ENCODE data around the gene VAV2.

The VAV2 gene

DNA sequence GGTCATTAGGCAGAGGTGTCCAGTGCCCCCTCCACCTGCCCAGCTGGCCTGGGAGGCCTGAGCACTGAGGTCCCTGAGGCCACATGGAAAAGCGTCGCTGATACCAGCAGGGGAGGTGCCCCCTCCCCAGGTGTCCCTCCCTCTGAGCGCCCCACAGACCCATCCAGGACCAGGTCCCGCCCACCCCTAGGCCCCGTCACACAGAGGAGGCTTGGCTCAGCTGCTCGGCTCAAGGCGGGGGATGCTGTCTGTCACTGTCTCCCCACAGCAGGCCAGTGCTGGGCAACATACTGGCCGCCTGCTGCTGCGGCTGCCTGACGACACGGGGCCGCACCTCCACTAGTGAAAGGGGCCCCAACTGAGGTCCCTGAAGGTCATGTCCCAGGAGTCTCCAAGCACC is 71.7 kb downstream of the VAV2 start:
- no peak for TF ChIP-seq TAF1 (IDR thresholded peaks at IDR 0.05; ENCODE audit: low read depth)
- TF ChIP-seq NFIC (IDR thresholded peaks at IDR 0.05): no peak

- TF ChIP-seq YY1 (IDR thresholded peaks at IDR 0.05; ENCODE audit: low read depth): no peak
- TF ChIP-seq EGR1 (IDR thresholded peaks at IDR 0.05): no peak
- no peak for TF ChIP-seq TCF12 (IDR thresholded peaks at IDR 0.05; ENCODE audit: low read depth)
- no peak for TF ChIP-seq NFIC (IDR thresholded peaks at IDR 0.05)
- TF ChIP-seq ZBTB7A (IDR thresholded peaks at IDR 0.05; ENCODE audit: low read depth): no peak
- TF ChIP-seq CEBPB (IDR thresholded peaks at IDR 0.05): no peak
- no peak for TF ChIP-seq USF1 (IDR thresholded peaks at IDR 0.05)
- no peak for TF ChIP-seq EP300 (IDR thresholded peaks at IDR 0.05; ENCODE audit: borderline replicate concordance)
- TF ChIP-seq TAF1 (IDR thresholded peaks at IDR 0.05; ENCODE audit: low read depth): no peak
- TF ChIP-seq RAD21 (IDR thresholded peaks at IDR 0.05; ENCODE audit: low read depth): no peak
- no peak for TF ChIP-seq CREB1 (IDR thresholded peaks at IDR 0.05; ENCODE audit: low read depth)
- TF ChIP-seq TEAD4 (IDR thresholded peaks at IDR 0.05): no peak
- TF ChIP-seq FOXM1 (IDR thresholded peaks at IDR 0.05; ENCODE audit: borderline replicate concordance, low read depth): no peak
- no peak for TF ChIP-seq MAX (IDR thresholded peaks at IDR 0.05)
- TF ChIP-seq, protein P1, sequence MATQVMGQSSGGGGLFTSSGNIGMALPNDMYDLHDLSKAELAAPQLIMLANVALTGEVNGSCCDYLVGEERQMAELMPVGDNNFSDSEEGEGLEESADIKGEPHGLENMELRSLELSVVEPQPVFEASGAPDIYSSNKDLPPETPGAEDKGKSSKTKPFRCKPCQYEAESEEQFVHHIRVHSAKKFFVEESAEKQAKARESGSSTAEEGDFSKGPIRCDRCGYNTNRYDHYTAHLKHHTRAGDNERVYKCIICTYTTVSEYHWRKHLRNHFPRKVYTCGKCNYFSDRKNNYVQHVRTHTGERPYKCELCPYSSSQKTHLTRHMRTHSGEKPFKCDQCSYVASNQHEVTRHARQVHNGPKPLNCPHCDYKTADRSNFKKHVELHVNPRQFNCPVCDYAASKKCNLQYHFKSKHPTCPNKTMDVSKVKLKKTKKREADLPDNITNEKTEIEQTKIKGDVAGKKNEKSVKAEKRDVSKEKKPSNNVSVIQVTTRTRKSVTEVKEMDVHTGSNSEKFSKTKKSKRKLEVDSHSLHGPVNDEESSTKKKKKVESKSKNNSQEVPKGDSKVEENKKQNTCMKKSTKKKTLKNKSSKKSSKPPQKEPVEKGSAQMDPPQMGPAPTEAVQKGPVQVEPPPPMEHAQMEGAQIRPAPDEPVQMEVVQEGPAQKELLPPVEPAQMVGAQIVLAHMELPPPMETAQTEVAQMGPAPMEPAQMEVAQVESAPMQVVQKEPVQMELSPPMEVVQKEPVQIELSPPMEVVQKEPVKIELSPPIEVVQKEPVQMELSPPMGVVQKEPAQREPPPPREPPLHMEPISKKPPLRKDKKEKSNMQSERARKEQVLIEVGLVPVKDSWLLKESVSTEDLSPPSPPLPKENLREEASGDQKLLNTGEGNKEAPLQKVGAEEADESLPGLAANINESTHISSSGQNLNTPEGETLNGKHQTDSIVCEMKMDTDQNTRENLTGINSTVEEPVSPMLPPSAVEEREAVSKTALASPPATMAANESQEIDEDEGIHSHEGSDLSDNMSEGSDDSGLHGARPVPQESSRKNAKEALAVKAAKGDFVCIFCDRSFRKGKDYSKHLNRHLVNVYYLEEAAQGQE (IDR thresholded peaks at IDR 0.05; ENCODE audit: low read depth): no peak
Observed at GRCh38 chr9:133919253-133920115, 72.6 kb downstream of the VAV2 start.

DNA sequence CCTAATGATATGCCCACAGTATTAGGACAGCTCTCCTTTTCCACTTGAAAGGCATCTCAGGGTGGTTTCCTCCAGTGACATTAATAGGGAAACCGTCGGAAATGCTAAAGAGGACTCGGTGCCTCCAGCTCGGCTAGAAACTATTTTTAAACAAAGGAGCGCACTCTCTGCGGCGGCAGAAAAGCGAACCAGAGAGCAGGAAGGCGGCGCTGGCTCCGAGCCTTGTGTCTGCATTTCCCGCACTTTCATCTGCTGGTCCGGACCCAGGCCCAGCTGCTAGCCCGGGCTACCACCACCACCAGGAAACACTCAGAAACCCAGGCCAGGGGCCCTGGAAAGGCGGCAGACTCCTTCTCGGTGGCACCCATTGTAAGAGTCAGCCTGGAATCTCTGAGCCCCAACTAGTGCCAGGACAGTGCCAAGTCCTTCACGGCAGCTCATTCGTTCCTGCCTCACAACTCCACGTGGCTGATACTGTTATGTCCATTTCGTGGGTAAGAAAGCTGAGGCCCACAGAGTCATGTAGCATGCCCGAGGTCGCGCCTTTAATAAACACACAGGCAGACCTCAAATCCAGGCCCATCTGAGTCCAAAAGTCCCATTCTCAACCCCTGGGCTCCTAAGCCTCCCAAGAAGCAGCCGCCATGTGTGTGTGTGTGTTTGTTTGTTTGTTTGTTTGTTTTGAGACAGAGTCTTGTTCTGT is 73.9 kb downstream of the VAV2 start:
- no peak for TF ChIP-seq TAF1 (IDR thresholded peaks at IDR 0.05; ENCODE audit: low read depth)
- TF ChIP-seq ZBTB7A (IDR thresholded peaks at IDR 0.05; ENCODE audit: low read depth): no peak
- no peak for TF ChIP-seq CEBPB (IDR thresholded peaks at IDR 0.05)
- TF ChIP-seq EP300 (IDR thresholded peaks at IDR 0.05; ENCODE audit: borderline replicate concordance): no peak
- TF ChIP-seq MAX (IDR thresholded peaks at IDR 0.05): no peak

GRCh38 chr9:133917375-133917774 is 74.7 kb downstream of the VAV2 start:
- TF ChIP-seq CEBPB (IDR thresholded peaks at IDR 0.05): no peak
- TF ChIP-seq CREB1 (IDR thresholded peaks at IDR 0.05; ENCODE audit: low read depth): no peak
- TF ChIP-seq USF1 (IDR thresholded peaks at IDR 0.05): no peak
- TF ChIP-seq, protein P1 (IDR thresholded peaks at IDR 0.05; ENCODE audit: low read depth): no peak
- TF ChIP-seq MAX (IDR thresholded peaks at IDR 0.05): no peak
- TF ChIP-seq TAF1 (IDR thresholded peaks at IDR 0.05; ENCODE audit: low read depth): no peak
- no peak for TF ChIP-seq ZBTB7A (IDR thresholded peaks at IDR 0.05; ENCODE audit: low read depth)
- no peak for TF ChIP-seq RAD21 (IDR thresholded peaks at IDR 0.05; ENCODE audit: low read depth)
- no peak for TF ChIP-seq FOXM1 (IDR thresholded peaks at IDR 0.05; ENCODE audit: borderline replicate concordance, low read depth)
- no peak for TF ChIP-seq EP300 (IDR thresholded peaks at IDR 0.05; ENCODE audit: borderline replicate concordance)
- TF ChIP-seq TCF12 (IDR thresholded peaks at IDR 0.05; ENCODE audit: low read depth): no peak
- no peak for TF ChIP-seq YY1 (IDR thresholded peaks at IDR 0.05; ENCODE audit: low read depth)
- no peak for TF ChIP-seq EGR1 (IDR thresholded peaks at IDR 0.05)
- no peak for TF ChIP-seq TEAD4 (IDR thresholded peaks at IDR 0.05)
- no peak for TF ChIP-seq NFIC (IDR thresholded peaks at IDR 0.05)

DNA sequence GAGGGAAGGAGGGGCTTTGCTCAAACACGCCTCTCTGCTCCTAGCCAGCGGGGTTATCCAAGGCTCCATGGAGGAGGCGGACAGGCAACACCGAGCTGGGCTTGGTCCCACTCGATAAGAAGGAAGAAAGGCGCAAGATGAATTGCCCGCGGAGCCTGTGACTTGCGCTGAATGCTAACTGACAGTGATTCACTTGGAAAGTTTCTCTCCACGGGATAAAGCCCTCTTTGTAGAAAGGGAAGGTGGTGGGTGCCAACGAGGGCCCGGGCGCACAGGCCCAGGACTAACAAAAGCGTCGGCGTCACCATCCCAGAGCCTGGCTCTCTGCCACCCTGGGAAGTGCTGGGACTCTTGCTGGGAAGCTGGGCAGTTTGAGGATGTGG is 76.0 kb downstream of the VAV2 start:
- TF ChIP-seq CREB1 (IDR thresholded peaks at IDR 0.05; ENCODE audit: low read depth) (no peak), TAF1 (IDR thresholded peaks at IDR 0.05; ENCODE audit: low read depth) (no peak), RAD21 (IDR thresholded peaks at IDR 0.05; ENCODE audit: low read depth) (no peak), USF1 (IDR thresholded peaks at IDR 0.05) (no peak), TCF12 (IDR thresholded peaks at IDR 0.05; ENCODE audit: low read depth) (no peak), ZBTB7A (IDR thresholded peaks at IDR 0.05; ENCODE audit: low read depth) (no peak), EP300 (IDR thresholded peaks at IDR 0.05; ENCODE audit: borderline replicate concordance) (no peak), TEAD4 (IDR thresholded peaks at IDR 0.05) (no peak), CEBPB (IDR thresholded peaks at IDR 0.05) (no peak), YY1 (IDR thresholded peaks at IDR 0.05; ENCODE audit: low read depth) (no peak), MAX (IDR thresholded peaks at IDR 0.05) (no peak), FOXM1 (IDR thresholded peaks at IDR 0.05; ENCODE audit: borderline replicate concordance, low read depth) (no peak), EGR1 (IDR thresholded peaks at IDR 0.05) (no peak), NFIC (IDR thresholded peaks at IDR 0.05) (no peak)
- TF ChIP-seq, protein P1 (IDR thresholded peaks at IDR 0.05; ENCODE audit: low read depth): no peak
